ENCODE data around the gene PRKCI.

PRKCI gene

DNA sequence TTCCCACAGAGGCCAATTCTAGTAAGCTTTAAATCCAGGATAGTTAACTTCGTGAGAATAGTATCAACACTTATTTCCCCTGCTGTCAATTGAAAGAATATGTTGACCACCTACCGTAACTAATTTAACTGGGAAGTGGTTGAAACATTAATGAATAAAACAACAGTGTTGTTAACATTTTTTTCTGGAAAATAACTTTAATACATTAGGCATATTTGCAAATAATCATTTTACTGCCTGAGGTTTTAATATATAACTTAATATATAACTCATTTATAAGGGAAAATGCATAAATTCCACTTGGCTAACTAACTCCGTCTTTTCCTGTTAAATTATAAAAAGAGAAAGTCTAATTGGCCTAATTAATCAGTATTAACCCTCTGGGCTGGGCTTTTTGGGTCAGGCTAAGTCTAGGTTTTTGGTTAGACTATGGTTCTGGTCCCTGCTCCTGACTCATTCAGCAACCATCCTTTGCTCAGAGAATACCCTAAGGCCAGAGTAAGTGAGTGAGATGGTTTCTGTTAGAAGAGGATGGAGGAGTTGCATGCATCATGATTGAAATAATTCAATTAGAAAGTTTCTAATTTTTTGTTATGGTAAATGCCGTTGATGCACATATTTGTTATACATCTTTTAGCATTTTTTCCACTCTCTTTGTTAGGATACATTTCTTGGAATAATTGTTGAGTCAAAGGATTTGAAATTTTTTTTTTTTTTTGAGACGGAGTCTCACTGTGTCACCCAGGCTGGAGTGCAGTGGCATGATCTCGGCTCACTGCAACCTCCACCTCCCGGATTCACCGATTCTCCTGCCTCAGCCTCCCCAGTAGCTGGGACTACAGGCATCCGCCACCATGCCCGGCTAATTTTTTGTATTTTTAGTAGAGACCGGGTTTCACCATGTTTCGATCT lies 124.5 kb downstream of the PRKCI start:
- DNase-seq = no peak

DNA sequence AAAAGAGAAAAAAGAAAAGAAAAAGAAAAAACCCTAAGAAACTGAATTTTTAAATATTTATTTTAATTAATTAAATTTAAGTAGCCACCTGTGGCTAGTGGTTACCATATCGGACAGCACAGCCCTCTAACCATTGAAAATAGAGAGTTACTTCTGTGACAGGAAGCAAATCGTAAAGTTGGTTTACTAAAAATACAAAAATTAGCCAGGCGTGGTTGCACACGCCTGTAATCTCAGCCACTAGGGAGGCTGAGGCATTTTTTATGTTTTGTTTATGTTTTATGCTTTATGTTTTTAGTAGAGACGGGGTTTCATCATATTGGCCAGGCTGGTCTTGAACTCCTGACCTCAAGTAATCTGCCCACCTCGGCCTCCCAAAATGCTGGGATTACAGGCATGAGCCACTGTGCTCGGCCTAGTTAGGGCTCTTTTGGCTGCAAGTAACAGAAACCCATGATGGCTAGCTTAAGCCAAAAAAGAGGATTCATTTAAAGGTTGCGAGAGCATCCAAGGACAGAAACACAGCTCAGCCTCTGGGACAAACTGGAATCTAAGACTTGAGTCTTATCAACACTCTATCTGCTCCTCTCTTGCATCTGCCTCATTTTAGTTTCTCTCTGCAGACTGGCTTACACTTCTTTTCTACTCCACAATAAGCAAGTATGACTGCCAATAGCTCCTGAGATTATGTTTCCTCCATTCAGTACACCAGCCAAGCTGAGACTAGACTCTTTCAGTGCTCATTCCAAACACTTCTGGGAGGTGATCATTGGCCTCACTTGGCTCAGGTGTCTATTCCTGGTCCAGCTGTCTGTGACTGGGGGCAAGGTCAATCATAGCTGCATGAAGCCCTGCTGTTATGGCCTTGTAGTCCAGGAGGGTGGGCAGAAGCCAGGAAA lies 128.5 kb downstream of the PRKCI start:
- no peak for DNase-seq

DNA sequence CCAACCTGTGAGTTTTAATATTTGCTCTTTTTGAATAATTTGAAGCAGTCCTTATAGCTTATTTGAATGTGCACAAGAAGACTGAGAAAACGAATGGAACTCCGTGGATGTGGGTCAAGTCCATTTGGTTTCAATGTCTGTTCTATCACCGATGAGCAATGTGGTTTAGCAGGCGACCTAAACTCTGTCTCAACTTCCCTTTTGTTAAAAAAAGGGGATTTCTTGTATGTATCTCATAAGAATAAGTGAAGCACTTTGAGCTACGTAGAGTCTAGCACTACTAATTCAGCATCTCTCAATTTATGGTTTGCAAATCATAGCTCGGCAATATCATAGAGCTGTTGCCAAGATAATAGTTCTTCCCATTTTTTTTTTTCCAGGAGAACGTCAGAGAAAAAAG lies 130.7 kb downstream of the PRKCI start:
- no peak for DNase-seq

- DNase-seq = no peak
These were observed 131.3 kb downstream of the PRKCI start for GRCh38 chr3:170353485-170353884.

DNA sequence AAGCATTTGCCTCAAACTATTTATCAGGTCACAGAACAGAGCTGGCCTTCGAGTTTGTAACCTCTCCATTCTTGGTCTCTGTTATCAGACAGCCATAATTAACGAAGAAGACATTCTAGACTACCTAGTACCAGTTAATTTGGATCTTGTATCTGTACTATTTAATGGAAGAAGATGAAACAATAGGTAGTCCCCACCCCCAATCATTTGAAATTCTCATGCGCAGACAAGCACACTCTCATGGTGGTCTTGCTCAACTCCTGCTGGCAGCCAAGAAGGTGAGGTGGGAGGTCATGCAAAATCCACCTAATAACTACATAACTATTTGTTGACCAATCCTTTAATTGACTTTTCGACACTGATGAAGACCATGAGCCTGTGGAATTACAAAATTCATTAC lies 132.5 kb downstream of the PRKCI start:
- DNase-seq = no peak
